Right cardiac atrium (tissue), 5 donors: ENCODE measurements around the gene GPM6B. TPM values are rescaled to one million over a fixed set of nuclear protein-coding genes. Genes with fewer than 3 reads are reported as not detected.

Experiments
- ATAC-seq, 2 donors: fragments of 200-7000 bp; cut with Tn5 transposase; one replicate each; pipeline versions ENCODE4 v1.8.0 to v1.9.1; 2020; ENCODE audit warnings: moderate library complexity in 2 of 2, mild to moderate bottlenecking in 1 of 2
- DNase-seq, 3 donors: peaks; one replicate each; pipeline ENCODE4 v3.0.0-alpha.2; 2020
- H3K27ac ChIP-seq: one replicate; pipeline ENCODE4 v1.5.1; 2013; ENCODE audit warnings: mild to moderate bottlenecking, low read length, control low read depth, moderate library complexity
- H3K27me3 ChIP-seq: one replicate; pipeline ENCODE4 v1.6.1; 2013; ENCODE audit not compliant: control insufficient read depth, insufficient read depth
- H3K4me1 ChIP-seq: one replicate; pipeline ENCODE4 v1.6.1; 2013; ENCODE audit warnings: low read length; ENCODE audit not compliant: control insufficient read depth, insufficient read depth
- H3K4me3 ChIP-seq: one replicate; pipeline ENCODE4 v1.5.1; 2013; ENCODE audit warnings: low read length, control low read depth
- H3K9me3 ChIP-seq: one replicate; pipeline ENCODE4 v1.6.1; 2013; ENCODE audit warnings: low read length; ENCODE audit not compliant: control insufficient read depth
- WGBS: extraction: QIAGEN DNeasy Blood & Tissue Kit; methylation state at CpG from one replicate; pipeline ENCODE4 v1.1.7; 2013; 5-methylcytosine and 5-hydroxymethylcytosine counted together
- intact Hi-C, 4 donors: fragments of 100-400 bp; cut with DNase I; formaldehyde crosslinking; loops; one replicate each; pipeline versions ENCODE4 v1.11.0 to v1.14.0; 2022 to 2023
- polyA plus RNA-seq: library from polyadenylated mRNA; stranded (reverse); fragments of 200-250 nt; gene quantifications from one replicate; pipeline ENCODE4 v1.2.3, GENCODE V29; 2013
- total RNA-seq, 4 donors: library from RNA; stranded (reverse); fragmentation: NEBNext Ultra II Directional; extraction: Animal tissue kit (Norgen Biotek cat#: 25700); gene quantifications; one replicate each; pipeline ENCODE4 v1.2.1, GENCODE V29; 2021
- donor health status: healthy with polysubstance abuse.
- donor health status: DM: no; HTN: yes; CAD: no.
- donor health status: DM: no; HTN: no; CAD: no.
- donor health status: DM: no; HTN: yes; CAD: no; lungs with severe emphysema.
- donor health status: DM: yes; HTN: yes; CAD: no.

The GPM6B gene
- total and polyA plus RNA-seq, 5 donors = 11.0 to 16.4 (median 12.0) TPM

DNA sequence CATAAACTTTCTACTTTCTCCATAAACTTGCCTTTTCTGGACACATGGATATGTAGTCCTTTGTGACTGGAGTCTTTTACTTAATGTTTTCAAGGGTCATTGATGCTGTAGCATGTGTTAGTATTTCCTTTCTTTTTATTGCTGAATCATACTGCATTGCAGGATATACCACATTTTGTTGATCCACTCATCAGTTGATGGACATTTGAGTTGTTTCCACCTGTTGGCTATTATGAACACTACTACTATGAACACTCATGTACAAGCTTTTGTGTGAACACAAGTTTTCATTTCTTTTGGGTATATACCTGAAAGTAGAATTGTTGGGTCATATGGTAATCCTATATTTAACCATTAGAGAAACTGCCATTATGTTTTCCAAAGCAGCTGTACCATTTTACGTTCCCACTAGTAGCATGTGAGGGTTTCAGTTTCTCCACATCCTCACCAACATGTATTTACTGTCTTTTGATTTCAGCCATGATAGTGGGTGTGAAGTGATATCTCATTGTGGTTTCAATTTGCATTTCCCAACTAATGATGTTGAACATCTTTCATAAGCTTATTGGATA lies 26.3 kb upstream of the GPM6B start:
- Histone ChIP-seq H3K27ac (no peak overlapping the region), H3K9me3 (no peaks in the 10 kb centered on the region), H3K4me3 (no peak overlapping the region), H3K27me3 (no peaks in the 10 kb centered on the region), H3K4me1 (no peaks in the 10 kb centered on the region)
- intact Hi-C loops = no loop called here
- no peak for DNase-seq
- 79% methylated on average over 1 of the region's 1 CpG for WGBS
- no peak for ATAC-seq

DNA sequence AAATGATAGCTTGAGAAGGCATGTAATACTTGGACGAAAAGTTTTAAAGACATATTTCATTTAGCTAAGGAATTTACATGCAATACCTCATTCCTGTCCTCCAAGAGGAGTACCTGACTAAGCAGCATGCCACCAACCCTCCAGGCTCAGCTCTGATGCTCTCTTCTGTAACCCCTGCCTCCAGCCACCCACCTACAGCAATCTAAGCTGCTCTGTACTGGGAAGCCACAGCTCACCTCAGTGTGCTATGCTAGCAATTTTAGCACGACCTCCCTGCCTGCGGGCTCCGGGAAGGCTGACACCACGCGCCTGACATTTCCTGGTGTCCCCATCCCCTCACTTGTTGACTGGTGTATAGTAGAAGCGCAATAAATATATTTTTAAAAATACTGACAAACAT lies 23.2 kb upstream of the GPM6B start:
- H3K4me3 ChIP-seq = no peak overlapping the region
- H3K27me3 ChIP-seq = no peaks in the 10 kb centered on the region
- H3K4me1 ChIP-seq = no peaks in the 10 kb centered on the region
- whole genome bisulfite sequencing = 85% methylated on average over 7 of the region's 7 CpGs
- H3K27ac ChIP-seq = no peak overlapping the region
- H3K9me3 ChIP-seq = no peaks in the 10 kb centered on the region
- intact Hi-C loops = no loop called here
- DNase-seq = no peak
- no peak for ATAC-seq

GRCh38 chrX:13837290-13837745 lies 20.4 kb upstream of the GPM6B start:
- ATAC-seq (no peak), DNase-seq (no peak)
- 45% methylated on average over 7 of the region's 7 CpGs for WGBS
- no peak overlapping the region for H3K4me3 ChIP-seq
- intact Hi-C loops = no loop called here
- H3K27me3 ChIP-seq = no peaks in the 10 kb centered on the region
- no peak overlapping the region for H3K27ac ChIP-seq
- H3K4me1 ChIP-seq = no peaks in the 10 kb centered on the region
- no peaks in the 10 kb centered on the region for H3K9me3 ChIP-seq

GRCh38 chrX:13836575-13836974 lies 19.7 kb upstream of the GPM6B start:
- Histone ChIP-seq H3K4me1 (no peaks in the 10 kb centered on the region), H3K27me3 (no peaks in the 10 kb centered on the region), H3K27ac (no peak overlapping the region), H3K4me3 (no peak overlapping the region), H3K9me3 (no peaks in the 10 kb centered on the region)
- ATAC-seq (no peak), DNase-seq (no peak)
- WGBS = 77% methylated on average over 6 of the region's 6 CpGs
- intact Hi-C loops = no loop called here

GRCh38 chrX:13835825-13836224 lies 18.9 kb upstream of the GPM6B start:
- no peaks in the 10 kb centered on the region for H3K9me3 ChIP-seq
- DNase-seq (no peak), ATAC-seq (no peak)
- H3K27me3 ChIP-seq = no peaks in the 10 kb centered on the region
- no peaks in the 10 kb centered on the region for H3K4me1 ChIP-seq
- intact Hi-C loops = no loop called here
- WGBS = 43% methylated on average over 4 of the region's 4 CpGs
- H3K27ac ChIP-seq = no peak overlapping the region
- H3K4me3 ChIP-seq = no peak overlapping the region

DNA sequence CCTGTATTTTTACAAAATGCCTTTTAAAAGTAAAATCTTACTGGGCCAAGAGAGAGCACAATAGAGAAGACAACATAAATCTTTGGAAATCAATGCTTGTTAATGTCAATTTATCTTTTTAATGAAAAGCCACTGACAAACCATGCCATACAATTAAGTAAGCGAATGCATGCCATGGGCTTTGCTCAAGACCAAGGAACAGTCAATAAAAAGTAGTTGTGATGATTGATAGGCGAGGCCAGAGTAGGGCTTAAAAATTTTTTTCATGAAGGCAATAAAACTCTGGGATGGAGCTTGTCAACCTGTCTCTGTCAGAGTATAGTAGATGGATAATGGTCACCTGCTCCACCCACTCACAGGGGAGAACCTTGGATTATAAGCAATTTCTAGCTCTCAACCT lies 17.5 kb upstream of the GPM6B start:
- Histone ChIP-seq H3K27me3 (no peaks in the 10 kb centered on the region), H3K9me3 (no peaks in the 10 kb centered on the region), H3K27ac (no peak overlapping the region), H3K4me3 (no peak overlapping the region), H3K4me1 (no peaks in the 10 kb centered on the region)
- DNase-seq (no peak), ATAC-seq (no peak)
- 90% methylated on average over 2 of the region's 2 CpGs for WGBS
- intact Hi-C loops = no loop called here

GRCh38 chrX:13829983-13830382 lies 13.1 kb upstream of the GPM6B start:
- no peak for ATAC-seq
- Histone ChIP-seq H3K27me3 (no peaks in the 10 kb centered on the region), H3K9me3 (no peaks in the 10 kb centered on the region), H3K27ac (no peak overlapping the region), H3K4me1 (peaks cover 5% of the 10 kb centered on the region), H3K4me3 (no peak overlapping the region)
- intact Hi-C loops = no loop called here
- DNase-seq = no peak
- WGBS = 91% methylated on average over 5 of the region's 5 CpGs

DNA sequence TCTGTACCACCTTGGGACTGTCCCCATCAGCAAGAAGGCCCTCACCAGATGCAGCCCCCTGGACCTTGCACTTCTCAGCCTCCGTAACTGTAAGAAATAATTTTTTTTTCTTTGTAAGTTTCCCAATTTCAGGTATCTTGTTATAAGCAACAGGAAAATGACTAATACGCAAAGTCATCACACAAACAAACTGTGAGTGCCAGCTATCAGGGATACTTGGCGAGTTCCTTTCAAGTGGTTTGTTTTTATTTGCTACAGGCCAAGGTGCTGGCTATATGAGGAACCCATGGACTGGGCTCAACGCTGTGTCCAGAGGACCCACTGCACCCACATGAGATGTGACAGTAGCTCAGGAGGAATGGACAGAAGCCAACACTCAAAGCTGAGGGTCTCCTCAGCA lies 11.5 kb upstream of the GPM6B start:
- Histone ChIP-seq H3K27me3 (no peaks in the 10 kb centered on the region), H3K27ac (no peak overlapping the region), H3K9me3 (no peaks in the 10 kb centered on the region), H3K4me3 (no peak overlapping the region), H3K4me1 (peaks cover 5% of the 10 kb centered on the region)
- ATAC-seq (no peak), DNase-seq (no peak)
- 93% methylated on average over 4 of the region's 4 CpGs for WGBS
- intact Hi-C loops = no loop called here

DNA sequence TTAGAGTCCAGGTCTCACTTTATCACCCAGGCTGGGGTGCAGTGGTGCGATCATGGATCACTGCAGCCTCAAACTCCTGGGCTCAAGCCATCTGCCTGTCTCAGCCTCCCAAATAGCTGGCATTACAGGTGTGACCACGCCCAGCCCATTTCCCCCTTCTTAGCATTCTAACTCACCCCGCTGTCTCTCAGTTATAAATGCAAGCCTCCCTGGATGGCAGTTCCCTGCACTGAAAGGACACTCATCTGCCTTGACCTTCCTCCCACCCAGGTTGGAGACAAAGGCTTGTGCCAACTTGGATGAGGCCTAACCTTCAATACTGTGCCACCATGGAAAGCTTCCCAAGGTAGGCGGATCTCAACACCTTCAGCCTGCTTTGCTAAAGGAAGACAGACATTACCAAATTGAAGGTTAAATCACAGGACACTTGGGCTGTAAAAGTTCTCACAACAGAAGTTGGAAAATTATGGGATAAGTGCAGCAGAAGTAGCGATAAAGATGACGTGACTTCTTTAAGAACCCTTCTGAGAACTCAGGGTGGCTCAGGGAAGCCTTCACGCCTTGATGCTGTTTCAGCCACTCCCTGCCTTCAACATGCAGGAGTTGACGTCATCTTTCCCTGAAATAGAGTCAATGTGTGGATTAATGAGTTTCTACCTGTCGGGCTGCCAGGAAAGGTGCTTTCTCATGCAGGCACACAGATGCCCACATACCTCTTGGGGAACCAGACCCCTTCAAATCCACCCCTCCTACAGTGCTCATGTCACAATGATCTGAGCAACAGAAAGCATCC lies 10.6 kb upstream of the GPM6B start:
- Histone ChIP-seq H3K4me1 (peaks cover 5% of the 10 kb centered on the region), H3K4me3 (no peak overlapping the region), H3K27me3 (no peaks in the 10 kb centered on the region), H3K27ac (no peak overlapping the region), H3K9me3 (no peaks in the 10 kb centered on the region)
- no peak for DNase-seq
- intact Hi-C loops = no loop called here
- no peak for ATAC-seq
- WGBS = 93% methylated on average over 9 of the region's 9 CpGs

DNA sequence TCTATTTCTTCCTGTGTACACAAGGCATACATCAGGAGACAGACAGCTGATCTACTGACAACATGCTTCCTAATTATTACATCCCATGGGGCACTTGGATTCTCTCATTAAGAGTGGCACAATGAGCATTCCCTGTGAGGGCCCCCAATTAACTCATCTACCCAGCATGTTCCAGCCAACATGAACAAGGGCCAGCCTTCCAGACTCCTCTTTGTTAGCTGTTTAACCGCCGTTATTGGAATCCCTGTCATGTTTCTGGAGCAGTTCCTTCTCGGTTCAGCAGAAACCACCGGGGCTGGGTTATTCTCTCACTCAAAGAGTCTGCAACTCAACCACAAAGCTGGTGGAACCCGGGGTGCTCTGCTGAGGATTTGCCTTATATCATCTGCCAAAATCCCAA lies 9.9 kb upstream of the GPM6B start:
- ATAC-seq (no peak), DNase-seq (no peak)
- H3K4me3 ChIP-seq = no peak overlapping the region
- intact Hi-C loops = no loop called here
- 83% methylated on average over 5 of the region's 5 CpGs for WGBS
- no peak overlapping the region for H3K27ac ChIP-seq
- H3K4me1 ChIP-seq = peaks cover 5% of the 10 kb centered on the region
- H3K27me3 ChIP-seq = no peaks in the 10 kb centered on the region
- no peaks in the 10 kb centered on the region for H3K9me3 ChIP-seq

- H3K9me3 ChIP-seq = no peaks in the 10 kb centered on the region
- WGBS = 44% methylated on average over 6 of the region's 6 CpGs
- no peak overlapping the region for H3K4me3 ChIP-seq
- DNase-seq (peak in 1 of 3 donors; percentile 49), ATAC-seq (no peak)
- H3K27me3 ChIP-seq = no peaks in the 10 kb centered on the region
- no peak overlapping the region for H3K27ac ChIP-seq
- intact Hi-C loops = no loop called here
- H3K4me1 ChIP-seq = peaks cover 5% of the 10 kb centered on the region
Observed at GRCh38 chrX:13825178-13825762, 8.4 kb upstream of the GPM6B start.
